Right cardiac atrium (tissue), 5 donors: Measurements from ENCODE around the gene SUPV3L1. TPM values are rescaled to one million over a fixed set of nuclear protein-coding genes. Genes with fewer than 3 reads are reported as not detected.
A peak's percentile ranks its signal among the peaks of the same experiment; 100 is the strongest.

Experiments used
- ATAC-seq, 2 donors: fragments of 200-7000 bp; cut with Tn5 transposase; one replicate each; pipeline versions ENCODE4 v1.8.0 to v1.9.1; 2020; ENCODE audit warnings: moderate library complexity in 2 of 2, mild to moderate bottlenecking in 1 of 2
- DNase-seq, 3 donors: peaks; one replicate each; pipeline ENCODE4 v3.0.0-alpha.2; 2020
- H3K27ac ChIP-seq: one replicate; pipeline ENCODE4 v1.5.1; 2013; ENCODE audit warnings: mild to moderate bottlenecking, low read length, control low read depth, moderate library complexity
- H3K27me3 ChIP-seq: one replicate; pipeline ENCODE4 v1.6.1; 2013; ENCODE audit not compliant: control insufficient read depth, insufficient read depth
- H3K4me1 ChIP-seq: one replicate; pipeline ENCODE4 v1.6.1; 2013; ENCODE audit warnings: low read length; ENCODE audit not compliant: control insufficient read depth, insufficient read depth
- H3K4me3 ChIP-seq: one replicate; pipeline ENCODE4 v1.5.1; 2013; ENCODE audit warnings: low read length, control low read depth
- H3K9me3 ChIP-seq: one replicate; pipeline ENCODE4 v1.6.1; 2013; ENCODE audit warnings: low read length; ENCODE audit not compliant: control insufficient read depth
- WGBS: extraction: QIAGEN DNeasy Blood & Tissue Kit; methylation state at CpG from one replicate; pipeline ENCODE4 v1.1.7; 2013; 5-methylcytosine and 5-hydroxymethylcytosine counted together
- intact Hi-C, 4 donors: fragments of 100-400 bp; cut with DNase I; formaldehyde crosslinking; loops; one replicate each; pipeline versions ENCODE4 v1.11.0 to v1.14.0; 2022 to 2023
- polyA plus RNA-seq: library from polyadenylated mRNA; stranded (reverse); fragments of 200-250 nt; gene quantifications from one replicate; pipeline ENCODE4 v1.2.3, GENCODE V29; 2013
- total RNA-seq, 4 donors: library from RNA; stranded (reverse); fragmentation: NEBNext Ultra II Directional; extraction: Animal tissue kit (Norgen Biotek cat#: 25700); gene quantifications; one replicate each; pipeline ENCODE4 v1.2.1, GENCODE V29; 2021
- donor health status: healthy with polysubstance abuse.
- donor health status: DM: no; HTN: yes; CAD: no.
- donor health status: DM: no; HTN: no; CAD: no.
- donor health status: DM: no; HTN: yes; CAD: no; lungs with severe emphysema.
- donor health status: DM: yes; HTN: yes; CAD: no.

SUPV3L1 gene
- total and polyA plus RNA-seq, 5 donors, result 29.9 to 53.5 (median 35.8) TPM

DNA sequence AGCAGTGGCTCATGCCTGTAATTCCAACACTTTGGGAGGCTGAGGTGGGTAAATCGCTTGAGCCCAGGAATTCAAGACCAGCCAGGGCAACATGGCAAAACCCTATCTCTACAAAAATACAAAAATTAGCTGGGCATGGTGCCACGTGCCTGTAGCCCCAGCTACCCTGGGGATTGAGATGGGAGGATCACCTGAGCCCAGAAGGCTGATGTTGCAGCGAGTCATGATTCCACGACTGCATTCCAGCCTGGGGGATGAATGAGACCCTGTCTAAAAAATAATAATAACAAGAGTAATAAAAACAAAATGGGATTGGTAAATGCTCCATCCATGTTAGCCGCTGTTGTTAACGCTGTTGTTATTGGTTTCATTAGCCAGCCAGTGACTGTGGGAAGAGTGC lies 38.8 kb downstream of the SUPV3L1 start:
- no peaks in the 10 kb centered on the region for H3K4me1 ChIP-seq
- no peak overlapping the region for H3K27ac ChIP-seq
- ATAC-seq, result no peak
- DNase-seq, result no peak
- H3K9me3 ChIP-seq, result no peaks in the 10 kb centered on the region
- 90% methylated on average over 6 of the region's 6 CpGs for WGBS
- no peak overlapping the region for H3K4me3 ChIP-seq
- no peaks in the 10 kb centered on the region for H3K27me3 ChIP-seq
- intact Hi-C loops, result no loop called here

DNA sequence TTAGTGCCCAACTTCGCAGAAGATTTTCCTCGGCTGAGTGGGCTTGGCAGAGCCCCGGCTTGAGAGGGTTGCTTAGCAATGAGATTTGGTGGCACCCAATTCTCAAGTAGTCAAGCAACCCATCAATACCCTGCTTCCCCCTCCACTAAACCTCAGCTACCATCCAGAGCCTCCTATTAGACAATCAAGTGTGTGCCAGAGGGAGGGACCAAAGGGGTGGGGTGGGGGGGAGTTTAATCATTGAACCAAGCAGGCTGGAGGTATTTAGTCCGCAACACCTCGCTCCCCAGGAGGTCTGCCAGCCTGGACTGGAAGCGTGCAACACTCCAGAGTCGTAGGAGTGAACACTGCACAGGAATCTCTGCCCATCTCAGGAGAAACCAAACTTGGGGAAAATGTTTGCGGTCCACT lies 40.0 kb downstream of the SUPV3L1 start, which contains the start of gene HKDC1:
HKDC1 (plus strand) TSS at position 292 of the 411 bp plus-strand sequence; CDS start at position 396, 104 bp downstream.
- Histone ChIP-seq H3K4me3 (no peak within 1 kb of the TSS), H3K27me3 (no peaks in the 10 kb centered on the region), H3K9me3 (no peaks in the 10 kb centered on the region), H3K4me1 (no peaks in the 10 kb centered on the region), H3K27ac (no peak within 1 kb of the TSS)
- ATAC-seq, result no peak
- intact Hi-C loops, result no loop called here
- WGBS, result 73% methylated on average over 8 of the region's 8 CpGs
- no peak for DNase-seq

DNA sequence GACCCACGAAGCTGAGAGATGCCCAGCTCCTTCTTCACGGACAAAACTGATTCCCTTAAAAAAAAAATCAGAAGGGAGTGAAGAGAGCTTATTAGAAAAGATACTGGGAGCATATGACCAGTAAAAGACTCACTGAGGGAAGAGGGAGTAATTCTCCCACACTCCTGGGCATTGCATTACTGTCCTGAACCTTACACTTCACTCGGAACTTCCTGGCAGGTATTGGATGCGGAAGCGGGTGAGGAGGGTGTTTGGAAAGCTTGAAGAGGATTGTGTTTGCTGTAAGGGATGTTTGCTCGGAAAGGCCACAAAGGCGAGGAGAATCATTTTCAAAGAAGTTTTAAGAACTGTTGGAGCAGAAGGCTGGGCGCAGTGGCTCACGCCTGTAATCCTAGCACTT lies 40.5 kb downstream of the SUPV3L1 start:
- no peak overlapping the region for H3K4me3 ChIP-seq
- no peaks in the 10 kb centered on the region for H3K9me3 ChIP-seq
- ATAC-seq (no peak), DNase-seq (no peak)
- WGBS, result 83% methylated on average over 9 of the region's 9 CpGs
- H3K27me3 ChIP-seq, result no peaks in the 10 kb centered on the region
- H3K27ac ChIP-seq, result no peak overlapping the region
- intact Hi-C loops, result no loop called here
- H3K4me1 ChIP-seq, result no peaks in the 10 kb centered on the region

DNA sequence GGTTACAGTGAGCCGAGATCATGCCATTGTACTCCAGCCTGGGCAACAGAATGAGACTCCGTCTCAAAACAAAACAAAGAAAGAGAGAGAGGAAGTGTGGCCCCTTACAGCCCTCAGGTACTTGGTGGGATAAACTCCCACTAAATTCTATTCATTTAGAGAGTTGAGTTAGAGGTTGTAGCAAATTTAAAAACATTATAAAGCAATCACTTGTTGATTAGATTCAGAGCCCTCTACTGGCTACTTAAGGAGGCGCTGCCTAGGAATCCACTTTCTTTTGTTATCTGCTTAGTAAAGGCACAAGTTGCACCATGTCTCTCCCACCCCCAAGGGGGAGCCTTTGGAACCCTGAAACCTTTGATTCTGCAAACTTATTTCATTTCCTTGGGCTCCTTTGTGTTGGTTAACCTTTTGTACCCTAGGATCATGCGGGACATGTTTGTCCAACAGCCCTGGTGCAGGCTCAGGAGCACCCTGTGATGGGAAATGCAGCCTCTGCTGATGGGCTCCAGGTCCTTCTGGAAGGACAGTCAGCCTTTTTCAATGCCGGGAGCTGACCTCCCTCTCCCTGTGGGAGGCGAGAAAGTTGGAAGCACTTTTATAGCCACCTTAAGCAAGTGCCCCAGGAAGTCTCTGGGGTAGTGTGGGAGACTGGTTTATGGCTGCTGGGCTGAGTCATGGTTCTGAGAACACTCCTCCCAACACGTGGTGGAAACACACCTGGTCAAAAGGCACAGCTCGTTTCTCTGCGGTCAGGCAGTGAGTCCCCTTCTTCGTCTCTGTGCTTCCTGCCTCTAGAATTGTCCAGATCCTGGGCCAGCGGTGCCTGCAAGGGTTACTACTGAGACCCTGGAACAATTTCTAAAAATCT lies 42.4 kb downstream of the SUPV3L1 start:
- H3K9me3 ChIP-seq, result no peaks in the 10 kb centered on the region
- WGBS, result 45% methylated on average over 11 of the region's 11 CpGs
- peak; percentile 55 to 65 for ATAC-seq
- intact Hi-C loops, result no loop called here
- H3K27me3 ChIP-seq, result no peaks in the 10 kb centered on the region
- no peak for DNase-seq
- no peaks in the 10 kb centered on the region for H3K4me1 ChIP-seq
- no peak overlapping the region for H3K27ac ChIP-seq
- no peak overlapping the region for H3K4me3 ChIP-seq

DNA sequence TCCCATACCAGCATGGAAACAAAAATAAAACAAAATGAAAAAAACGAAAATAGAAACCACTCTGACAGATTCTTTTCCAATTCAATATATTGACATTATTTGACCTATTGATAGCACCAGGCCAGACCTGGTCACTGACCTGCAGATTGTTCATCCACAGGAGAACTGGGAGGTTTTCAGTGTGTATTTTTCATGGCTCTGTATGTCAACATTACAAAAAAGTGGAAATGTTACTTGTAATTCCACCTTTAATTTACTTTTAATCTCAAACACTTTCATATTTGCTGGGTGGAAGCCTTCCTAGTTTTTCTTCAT lies 43.0 kb downstream of the SUPV3L1 start:
- ATAC-seq (no peak), DNase-seq (no peak)
- Histone ChIP-seq H3K27ac (no peak overlapping the region), H3K4me3 (no peak overlapping the region), H3K4me1 (no peaks in the 10 kb centered on the region), H3K27me3 (no peaks in the 10 kb centered on the region), H3K9me3 (no peaks in the 10 kb centered on the region)
- intact Hi-C loops, result no loop called here
- WGBS, result 13% methylated on average over 1 of the region's 1 CpG

DNA sequence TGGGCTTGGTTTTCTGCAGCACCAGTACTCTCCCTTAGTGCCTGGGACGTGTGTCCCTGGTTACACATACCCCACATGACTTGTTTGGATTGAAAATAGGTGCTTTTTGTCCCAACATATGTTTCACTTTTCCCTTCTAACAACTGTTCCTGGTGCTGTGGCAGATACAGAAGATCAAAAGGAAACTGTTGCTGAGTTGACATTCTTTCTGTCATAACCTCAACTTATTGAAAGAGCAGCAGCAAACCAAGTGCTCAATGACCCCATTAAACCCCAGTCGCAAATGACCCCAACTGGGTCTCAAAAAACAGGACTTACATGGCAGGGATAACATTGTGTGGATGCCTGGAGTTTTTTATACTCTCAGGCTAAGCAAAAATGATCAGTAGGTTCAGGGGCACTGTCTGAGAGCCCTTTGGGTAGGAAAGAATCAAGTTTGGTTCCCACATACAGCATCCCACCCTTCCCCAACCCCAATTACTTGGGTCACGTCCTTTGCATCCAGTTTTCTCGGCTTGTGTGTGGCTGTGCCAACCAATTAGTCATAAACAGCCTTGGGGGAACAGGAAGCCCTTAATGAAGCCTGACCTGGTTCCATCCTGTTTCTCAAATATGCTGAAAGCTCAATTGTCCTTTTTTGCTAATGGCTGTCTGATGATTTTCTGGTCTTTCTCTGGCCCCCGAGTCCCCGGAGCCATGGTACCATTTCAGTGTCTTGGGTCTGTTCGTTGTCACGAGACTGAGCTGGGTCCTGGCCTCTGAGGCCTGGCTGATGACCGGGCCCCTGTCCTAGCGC lies 45.0 kb downstream of the SUPV3L1 start:
- no peak for ATAC-seq
- intact Hi-C loops, result no loop called here

DNA sequence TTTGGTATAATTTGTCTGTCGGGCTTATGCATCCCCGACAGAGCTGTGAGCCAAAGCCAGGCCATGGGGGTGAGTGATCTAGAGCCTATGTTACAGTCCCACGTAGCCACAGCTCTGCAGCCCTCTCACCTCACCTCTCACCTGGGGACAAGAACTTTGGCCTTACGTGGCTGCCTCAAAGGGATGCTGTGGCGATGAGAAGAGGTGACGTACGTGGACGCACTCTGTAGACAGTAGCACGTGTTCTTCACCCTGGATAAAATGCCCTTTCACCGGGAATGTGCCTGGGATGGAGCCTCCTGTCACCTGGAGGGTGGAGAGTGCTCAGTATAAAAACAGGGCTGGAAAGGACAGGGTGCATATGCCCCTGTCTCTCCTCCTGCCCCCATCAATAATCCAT lies 45.6 kb downstream of the SUPV3L1 start:
- Histone ChIP-seq H3K27me3 (no peaks in the 10 kb centered on the region), H3K27ac (no peak overlapping the region), H3K4me3 (no peak overlapping the region), H3K9me3 (no peaks in the 10 kb centered on the region), H3K4me1 (no peaks in the 10 kb centered on the region)
- DNase-seq (no peak), ATAC-seq (no peak)
- intact Hi-C loops, result no loop called here
- WGBS, result 78% methylated on average over 10 of the region's 10 CpGs

More for the DNA sequence above, 45.0 kb downstream of the SUPV3L1 start:
- no peak for DNase-seq
- H3K4me3 ChIP-seq, result no peak overlapping the region
- no peak overlapping the region for H3K27ac ChIP-seq
- no peaks in the 10 kb centered on the region for H3K27me3 ChIP-seq
- no peaks in the 10 kb centered on the region for H3K9me3 ChIP-seq
- H3K4me1 ChIP-seq, result no peaks in the 10 kb centered on the region
- 60% methylated on average over 10 of the region's 10 CpGs for WGBS

DNA sequence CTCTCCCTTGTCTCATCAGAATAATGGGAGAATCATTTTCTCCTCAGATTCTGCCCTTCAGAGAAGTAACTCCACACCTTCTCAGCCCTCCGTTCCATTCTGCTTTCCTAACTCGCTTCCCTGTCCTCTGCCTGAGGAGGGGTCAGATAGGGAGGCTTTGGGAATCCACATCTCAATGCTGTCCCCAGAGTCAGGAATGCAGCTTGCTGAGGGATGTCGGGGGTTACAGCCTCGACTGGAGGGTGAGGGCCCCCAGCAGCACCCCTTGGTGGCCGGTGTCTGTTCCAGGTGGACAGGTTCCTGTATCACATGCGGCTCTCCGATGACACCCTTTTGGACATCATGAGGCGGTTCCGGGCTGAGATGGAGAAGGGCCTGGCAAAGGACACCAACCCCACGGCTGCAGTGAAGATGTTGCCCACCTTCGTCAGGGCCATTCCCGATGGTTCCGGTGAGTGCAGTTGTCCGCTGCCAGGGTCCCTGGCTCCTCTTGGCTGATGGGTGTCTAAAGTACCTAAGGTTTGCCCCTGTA lies 47.0 kb downstream of the SUPV3L1 start:
- Histone ChIP-seq H3K9me3 (no peaks in the 10 kb centered on the region), H3K27ac (no peak overlapping the region), H3K4me3 (no peak overlapping the region), H3K27me3 (no peaks in the 10 kb centered on the region), H3K4me1 (no peaks in the 10 kb centered on the region)
- WGBS, result 80% methylated on average over 14 of the region's 14 CpGs
- ATAC-seq (no peak), DNase-seq (no peak)
- intact Hi-C loops, result no loop called here

DNA sequence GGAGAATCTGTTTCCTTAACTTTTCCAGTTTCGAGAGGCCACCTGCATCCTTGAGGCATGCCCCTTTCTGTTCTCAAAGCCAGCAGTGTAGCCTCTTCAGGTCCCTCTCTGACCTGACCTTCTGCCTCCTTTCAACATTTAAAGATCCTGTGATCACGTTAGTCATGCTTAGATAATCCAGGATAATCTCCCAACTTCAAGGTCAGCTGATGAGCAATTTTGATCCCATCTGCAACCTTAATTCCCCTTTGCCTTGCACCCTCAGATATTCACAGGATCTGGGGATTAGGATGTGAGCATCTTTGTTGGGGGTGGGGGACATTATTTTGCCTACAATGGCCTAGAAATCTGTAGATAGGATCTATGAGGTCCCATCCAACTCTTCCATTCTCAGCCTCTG lies 48.1 kb downstream of the SUPV3L1 start:
- no peak for ATAC-seq
- 83% methylated on average over 2 of the region's 2 CpGs for whole genome bisulfite sequencing
- DNase-seq, result no peak
- Histone ChIP-seq H3K27ac (no peak overlapping the region), H3K4me3 (no peak overlapping the region), H3K9me3 (no peaks in the 10 kb centered on the region), H3K4me1 (no peaks in the 10 kb centered on the region), H3K27me3 (no peaks in the 10 kb centered on the region)
- intact Hi-C loops, result no loop called here

DNA sequence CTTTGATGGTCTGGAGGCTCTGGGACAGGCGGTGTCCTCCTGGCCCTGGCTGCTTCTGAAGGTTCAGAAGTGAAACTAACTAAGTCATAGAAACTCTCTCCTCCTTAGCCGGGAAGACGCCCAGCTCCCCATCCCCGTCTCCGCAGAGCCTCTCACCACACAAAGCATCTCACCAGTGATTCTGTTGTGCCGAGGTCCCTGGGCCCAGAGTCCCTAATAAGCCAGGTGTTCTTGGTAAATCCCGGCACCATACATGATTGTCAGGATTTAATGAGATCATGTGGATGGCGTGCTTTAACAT lies 49.5 kb downstream of the SUPV3L1 start:
- H3K9me3 ChIP-seq, result no peaks in the 10 kb centered on the region
- DNase-seq, result no peak
- H3K4me1 ChIP-seq, result no peaks in the 10 kb centered on the region
- no peaks in the 10 kb centered on the region for H3K27me3 ChIP-seq
- no peak overlapping the region for H3K4me3 ChIP-seq
- intact Hi-C loops, result no loop called here
- 75% methylated on average over 8 of the region's 8 CpGs for WGBS
- no peak for ATAC-seq
- H3K27ac ChIP-seq, result no peak overlapping the region

DNA sequence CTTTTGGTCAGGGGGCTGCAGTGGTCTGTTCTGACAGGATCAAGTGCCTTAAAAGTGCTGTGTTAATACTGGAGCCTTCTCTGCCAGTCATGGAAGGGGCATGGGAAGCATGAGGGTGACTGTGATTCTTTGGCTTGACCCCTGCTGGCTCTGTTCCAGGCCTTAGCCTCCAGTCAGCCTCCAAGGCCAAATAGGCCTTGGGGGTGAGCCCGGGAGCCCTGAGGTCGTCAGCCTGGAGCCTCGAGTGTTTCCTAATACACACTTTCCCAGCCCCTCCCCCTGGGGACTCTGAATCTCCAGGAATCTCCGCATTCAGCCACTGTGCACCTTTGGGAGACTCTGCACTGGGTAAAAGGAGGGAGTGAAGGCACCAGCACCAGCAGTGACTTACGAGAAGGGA lies 50.1 kb downstream of the SUPV3L1 start:
- ATAC-seq, result no peak
- intact Hi-C loops, result loop anchor here in 1 of 4 donors (10.0 kb wide), 1 partner anchor 275 kb away; no protein-coding TSS in a partner anchor
- 66% methylated on average over 5 of the region's 5 CpGs for whole genome bisulfite sequencing
- H3K9me3 ChIP-seq, result no peaks in the 10 kb centered on the region
- no peaks in the 10 kb centered on the region for H3K27me3 ChIP-seq
- DNase-seq, result no peak
- H3K4me3 ChIP-seq, result no peak overlapping the region
- H3K27ac ChIP-seq, result no peak overlapping the region
- no peaks in the 10 kb centered on the region for H3K4me1 ChIP-seq
